A549 (cell line): ENCODE measurements around the gene MED13L. TPM values are rescaled to one million over a fixed set of nuclear protein-coding genes. Genes with fewer than 3 reads are reported as not detected.
A peak's percentile ranks its signal among the peaks of the same experiment; 100 is the strongest.

ENCODE experiments used
- ATAC-seq, 2 experiments: fragments of 200-7000 bp in 1 of 2; fragments of >200 bp in 1 of 2; cut with Nextera tagmentation in 1 of 2; cut with Tn5 transposase in 1 of 2; 3 replicates each; pipeline versions ENCODE4 v1.8.0 to v1.9.1; 2018 to 2020; ENCODE audit warnings: mild to moderate bottlenecking in 1 of 2, moderate library complexity in 1 of 2
- CTCF ChIA-PET: fragments of 300-600 bp; sonication (Branson Sonifier 250); formaldehyde crosslinking; extraction: SDS; loops from one replicate; lab custom pipeline; 2021; ENCODE audit warnings: antibody characterized with exemption, inconsistent platforms; lab: Yijun Ruan, JAX
- POLR2A ChIA-PET: fragments of 350-600 bp; formaldehyde crosslinking; extraction: SDS; loops from one replicate; lab custom pipeline; 2021; ENCODE audit warnings: antibody characterized with exemption, inconsistent platforms; lab: Yijun Ruan, JAX
- DNase-seq, 2 experiments: peaks; one replicate each; pipeline versions ENCODE4 v3.0.0 to v3.0.0-alpha.2; 2011 to 2016; ENCODE audit warnings: low read depth in 1 of 2, low spot score in 1 of 2
- FAIRE-seq: peaks from 2 replicates; lab custom pipeline; 2011; peaks lifted over from hg19 to GRCh38; lab: Jason Lieb, UNC
- H3K27ac ChIP-seq, 2 experiments: fragments of >200 bp; sonication (Bioruptor Twin); formaldehyde crosslinking; 3 replicates each; pipeline ENCODE4 v1.5.1; 2016 to 2017
- H3K4me1 ChIP-seq: fragments of >200 bp; sonication (Bioruptor Twin); formaldehyde crosslinking; 3 replicates; pipeline ENCODE4 v1.6.1; 2016
- H3K4me2 ChIP-seq: fragments of >200 bp; sonication (Bioruptor Twin); formaldehyde crosslinking; 3 replicates; pipeline ENCODE4 v1.6.1; 2016
- H3K4me3 ChIP-seq: fragments of >200 bp; sonication (Bioruptor Twin); formaldehyde crosslinking; 3 replicates; pipeline ENCODE4 v1.5.1; 2016
- H3K9me3 ChIP-seq: fragments of >200 bp; sonication (Bioruptor Twin); formaldehyde crosslinking; 3 replicates; pipeline ENCODE4 v1.6.1; 2016
- BCL3 ChIP-seq: fragments of >200 bp; sonication (Bioruptor Twin); formaldehyde crosslinking; IDR thresholded peaks from 3 replicates; pipeline ENCODE4 v1.6.1; 2016
- CHD4 ChIP-seq: fragments of 200-600 bp; sonication (generic); IDR thresholded peaks from 2 replicates; pipeline ENCODE4 v1.6.1; 2016; ENCODE audit warnings: antibody characterized with exemption, mild to moderate bottlenecking, borderline replicate concordance
- CTCF ChIP-seq: fragments of >200 bp; sonication (Bioruptor Twin); formaldehyde crosslinking; IDR thresholded peaks from 3 replicates; pipeline ENCODE4 v1.5.1; 2016
- EHF ChIP-seq: fragments of 250-450 bp; sonication (Bioruptor Pico); IDR thresholded peaks from 2 replicates; pipeline ENCODE4 v1.5.0; 2020; ENCODE audit warnings: mild to moderate bottlenecking
- FOSB ChIP-seq: fragments of 250-450 bp; sonication (Bioruptor Pico); IDR thresholded peaks from 2 replicates; pipeline ENCODE4 v1.5.0; 2020; ENCODE audit warnings: mild to moderate bottlenecking, moderate library complexity
- FOSL2 ChIP-seq, 2 experiments: fragments of 450-650 bp in 1 of 2; fragments of >200 bp in 1 of 2; sonication (Bioruptor Twin) in 1 of 2; formaldehyde crosslinking; IDR thresholded peaks; 2 replicates each; pipeline versions ENCODE4 v1.5.0 to v1.6.1; 2016 to 2020; ENCODE audit warnings: mild to moderate bottlenecking in 1 of 2, moderate library complexity in 1 of 2
- FOXS1 ChIP-seq: fragments of 250-450 bp; sonication (Bioruptor Pico); IDR thresholded peaks from 2 replicates; pipeline ENCODE4 v1.5.0; 2020; ENCODE audit warnings: mild to moderate bottlenecking, moderate library complexity
- HDAC2 ChIP-seq: fragments of 200-600 bp; sonication (generic); IDR thresholded peaks from 2 replicates; pipeline ENCODE4 v1.6.1; 2016
- HMGXB4 ChIP-seq: fragments of 250-450 bp; sonication (Bioruptor Pico); IDR thresholded peaks from 2 replicates; pipeline ENCODE4 v1.5.0; 2021; ENCODE audit warnings: mild to moderate bottlenecking, moderate library complexity, borderline replicate concordance
- HOXB13 ChIP-seq: fragments of 250-450 bp; sonication (Bioruptor Pico); IDR thresholded peaks from 2 replicates; pipeline ENCODE4 v1.5.0; 2020; ENCODE audit warnings: low read depth, mild to moderate bottlenecking, moderate library complexity
- KDM5A ChIP-seq: fragments of 200-600 bp; sonication (generic); IDR thresholded peaks from 2 replicates; pipeline ENCODE4 v1.6.1; 2016; ENCODE audit warnings: antibody characterized with exemption, mild to moderate bottlenecking
- MAFK ChIP-seq: fragments of 450-650 bp; IDR thresholded peaks from 2 replicates; pipeline ENCODE4 v1.6.1; 2014; ENCODE audit not compliant: partially characterized antibody
- RAD21 ChIP-seq, 2 experiments: fragments of >200 bp in 1 of 2; sonication (Bioruptor Twin) in 1 of 2; formaldehyde crosslinking in 1 of 2; IDR thresholded peaks in 1 of 2; conservative IDR thresholded peaks in 1 of 2; 2 replicates in 1 of 2; 3 replicates in 1 of 2; pipeline ENCODE4 v1.6.1; 2012 to 2018; ENCODE audit warnings: inconsistent platforms in 1 of 2
- RNF2 ChIP-seq: fragments of 200-600 bp; sonication (generic); IDR thresholded peaks from 2 replicates; pipeline ENCODE4 v1.6.1; 2016; ENCODE audit warnings: low read depth, mild to moderate bottlenecking, antibody characterized with exemption, moderate library complexity, borderline replicate concordance
- SMC3 ChIP-seq: fragments of >200 bp; sonication (Bioruptor Twin); formaldehyde crosslinking; IDR thresholded peaks from 3 replicates; pipeline ENCODE4 v1.6.1; 2018; ENCODE audit warnings: inconsistent platforms
- TP53 ChIP-seq: fragments of 250-450 bp; sonication (Bioruptor Pico); IDR thresholded peaks from 2 replicates; pipeline ENCODE4 v1.5.0; 2021; ENCODE audit warnings: mild to moderate bottlenecking, moderate library complexity
- WGBS: methylation state at CpG from one replicate; pipeline ENCODE4 v1.1.6; 2017; ENCODE audit errors: missing lambda C conversion rate; 5-methylcytosine and 5-hydroxymethylcytosine counted together
- polyA plus RNA-seq, 4 experiments: library from polyadenylated mRNA; depleted of rRNA in 3 of 4; stranded (reverse); fragments of >200 nt; fragmentation: RNase III in 1 of 4; extraction: RNeasy Plus Mini Kit Qiagen cat#74134 plus additional on column Dnase treatment in 1 of 4; gene quantifications; 2 replicates in 3 of 4; 3 replicates in 1 of 4; pipeline ENCODE4 v1.2.3, GENCODE V29; 2011 to 2017

Gene MED13L
- polyA plus RNA-seq, 2 of the 4 experiments (the other 2 are of a cell fraction), result 23.2 to 134 TPM

GRCh38 chr12:116141833-116142162 lies 135.7 kb downstream of the MED13L start:
- DNase-seq (no peak), ATAC-seq (peak in 1 of 2 experiments; percentile 17; a peak in 3 of 6 replicates), FAIRE-seq (no peak)
- Histone ChIP-seq H3K4me2 (no peak overlapping the region), H3K27ac (peak overlapping the region in 1 of 2 experiments; percentile 4; a peak in 1 of 6 replicates), H3K4me3 (no peak overlapping the region), H3K9me3 (no peaks in the 10 kb centered on the region), H3K4me1 (peaks cover 70% of the 10 kb centered on the region)
- ChIA-PET POLR2A (interaction anchor here (0.6 kb wide), 1 partner anchor 132 kb away, joined by 4 read pairs; no protein-coding TSS in a partner anchor), CTCF (interaction anchor here (0.7 to 3.0 kb wide), 19 partner anchors 9 to 568 kb away, joined by 3 to 19 read pairs (median 4); no protein-coding TSS in a partner anchor)
- TF ChIP-seq BCL3 (no peak), MAFK (no peak)
- 93% methylated on average over 2 of the region's 2 CpGs for WGBS

GRCh38 chr12:116141110-116141832 lies 136.2 kb downstream of the MED13L start:
- 63% methylated on average over 4 of the region's 4 CpGs for WGBS
- FAIRE-seq (no peak), ATAC-seq (peak; percentile 33; a peak in 3 of 6 replicates), DNase-seq (no peak)
- TF ChIP-seq TP53 (no peak), KDM5A (no peak), CTCF (peak; percentile 40; the same call in 2 of the 3 replicates), SMC3 (peak; percentile 50), RAD21 (conservative IDR thresholded peaks at IDR 0.05 in 1 of 2, IDR thresholded peaks at IDR 0.05 in 1 of 2) (peak; percentile 58 to 67), HMGXB4 (CRISPR knock-in tag) (no peak), FOSB (no peak)
- H3K4me3 ChIP-seq, result no peak overlapping the region
- H3K4me2 ChIP-seq, result no peak overlapping the region
- ChIA-PET CTCF (interaction anchor here (0.6 to 2.3 kb wide), 27 partner anchors 9 to 568 kb away, joined by 3 to 11 read pairs (median 3); no protein-coding TSS in a partner anchor), POLR2A (interaction anchor here (0.6 kb wide), 1 partner anchor 132 kb away, joined by 4 read pairs; no protein-coding TSS in a partner anchor)
- H3K27ac ChIP-seq, result peak overlapping the region in 1 of 2 experiments; percentile 4; a peak in 1 of 6 replicates
- no peaks in the 10 kb centered on the region for H3K9me3 ChIP-seq
- H3K4me1 ChIP-seq, result peaks cover 75% of the 10 kb centered on the region

- Histone ChIP-seq H3K27ac (no peak overlapping the region), H3K4me1 (peaks cover 82% of the 10 kb centered on the region), H3K4me2 (0 out of 3 replicates have a peak overlapping the region, but pooled peaks have one; percentile 3), H3K4me3 (no peak overlapping the region), H3K9me3 (no peaks in the 10 kb centered on the region)
- POLR2A ChIA-PET, result no interaction called here
- CTCF ChIA-PET, result interaction anchor here (0.6 to 2.3 kb wide), 20 partner anchors 9 to 536 kb away, joined by 3 to 11 read pairs (median 4); no protein-coding TSS in a partner anchor
- no peak for ATAC-seq
- TF ChIP-seq CHD4, result no peak
- no peak for TF ChIP-seq HDAC2
- TF ChIP-seq RNF2, result no peak
- no peak for TF ChIP-seq EHF (CRISPR knock-in tag)
- no peak for TF ChIP-seq FOXS1 (CRISPR knock-in tag)
- TF ChIP-seq HOXB13 (CRISPR knock-in tag), result no peak
- no peak for TF ChIP-seq FOSL2 (IDR thresholded peaks at IDR 0.05)
- TF ChIP-seq FOSL2 (CRISPR knock-in tag; IDR thresholded peaks at IDR 0.05), result no peak
- FAIRE-seq, result no peak
- WGBS, result 89% methylated on average over 4 of the region's 4 CpGs
- DNase-seq, result no peak
These were observed 137.0 kb downstream of the MED13L start for GRCh38 chr12:116140529-116140928.
